Ecto neural progenitor cell (in vitro differentiated cells): ENCODE results near the gene HPCAL4.

Experiments
- DNase-seq: peaks from one replicate; pipeline ENCODE4 v3.0.0-alpha.2; 2018; ENCODE audit warnings: low spot score

HPCAL4 gene

DNA sequence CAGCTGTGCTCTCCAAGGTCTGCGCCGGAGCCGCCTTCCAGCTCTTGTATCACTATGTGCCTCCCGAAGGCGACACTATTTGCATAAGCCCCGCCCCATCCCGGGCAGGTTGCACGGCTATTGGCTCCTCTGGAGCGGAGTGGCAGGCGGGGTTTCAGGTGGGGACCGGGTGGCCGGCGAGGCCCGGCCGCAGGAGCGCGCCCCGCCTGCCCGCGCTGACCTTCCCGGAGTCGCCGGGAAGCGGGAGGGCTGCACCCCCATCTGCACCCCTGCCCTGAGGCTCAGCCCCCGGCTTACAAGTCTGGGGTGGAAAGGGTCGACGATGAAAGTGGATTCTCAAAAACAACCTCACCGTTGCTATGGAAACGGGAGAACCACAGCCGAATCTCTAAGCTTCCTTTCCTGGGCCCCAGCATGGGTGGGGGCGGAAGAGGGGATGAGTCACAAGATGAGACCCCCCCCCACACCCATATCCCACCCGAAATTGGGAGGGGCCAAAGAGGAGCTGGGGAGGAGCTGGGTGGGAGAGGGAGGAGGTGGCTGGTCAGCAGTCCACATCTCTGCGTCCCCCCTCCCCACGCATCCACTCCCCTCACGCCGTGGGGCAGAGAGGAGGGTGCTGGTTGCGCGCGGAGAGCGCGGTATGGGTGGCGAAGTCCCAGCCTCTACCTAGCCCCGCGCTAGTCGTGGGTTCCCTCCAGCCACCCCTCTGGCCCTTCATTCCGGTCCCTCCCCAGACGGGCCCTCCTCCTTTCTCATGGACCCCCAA, at the start of gene HPCAL4:
TSS of gene HPCAL4 (minus strand) at position 51 of the 769 bp plus-strand sequence. CDS start 6,830 bp downstream, outside the sequence.
- peak; percentile 96 for DNase-seq

GRCh38 chr1:39738622-39739366, 47.6 kb upstream of the HPCAL4 start, which contains the start of gene PPIE:
TSS of gene PPIE (plus strand) at chr1:39738882. CDS start at chr1:39738901, 19 bp downstream.
- peak; percentile 92 for DNase-seq

DNA sequence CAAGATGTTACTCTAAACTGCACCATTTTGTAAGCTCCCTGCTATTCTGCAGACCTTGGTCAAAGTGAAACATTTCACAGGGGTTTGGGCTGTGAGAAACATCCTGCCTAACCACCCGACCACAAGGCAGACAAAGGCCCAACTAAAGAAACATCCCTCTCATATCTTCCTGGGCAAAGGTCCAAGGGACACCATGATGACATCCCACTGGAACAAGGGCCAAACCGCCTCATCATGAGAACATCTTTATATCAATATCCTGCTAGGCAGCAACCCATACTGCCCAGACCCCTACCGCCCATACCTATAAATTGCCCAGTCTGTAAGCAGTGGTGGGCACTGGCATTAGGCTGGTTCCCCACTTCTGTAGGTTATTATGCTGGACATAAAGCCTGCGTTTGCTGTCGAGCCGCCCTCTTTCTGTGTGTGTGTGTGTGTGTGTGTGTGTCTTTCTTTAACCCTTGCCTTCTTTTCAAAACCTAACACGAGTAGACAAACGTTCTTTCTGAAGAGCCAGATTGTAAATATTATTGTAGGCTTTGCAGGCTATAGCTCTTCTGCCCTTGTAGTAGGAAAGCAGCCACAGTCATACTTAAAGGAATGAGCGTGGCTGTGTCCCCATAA, 46.4 kb upstream of the HPCAL4 start:
- no peak for DNase-seq

- no peak for DNase-seq
Observed at GRCh38 chr1:39735731-39736130, 44.5 kb upstream of the HPCAL4 start.

- no peak for DNase-seq
Observed at GRCh38 chr1:39733161-39733560, 41.9 kb upstream of the HPCAL4 start.

DNA sequence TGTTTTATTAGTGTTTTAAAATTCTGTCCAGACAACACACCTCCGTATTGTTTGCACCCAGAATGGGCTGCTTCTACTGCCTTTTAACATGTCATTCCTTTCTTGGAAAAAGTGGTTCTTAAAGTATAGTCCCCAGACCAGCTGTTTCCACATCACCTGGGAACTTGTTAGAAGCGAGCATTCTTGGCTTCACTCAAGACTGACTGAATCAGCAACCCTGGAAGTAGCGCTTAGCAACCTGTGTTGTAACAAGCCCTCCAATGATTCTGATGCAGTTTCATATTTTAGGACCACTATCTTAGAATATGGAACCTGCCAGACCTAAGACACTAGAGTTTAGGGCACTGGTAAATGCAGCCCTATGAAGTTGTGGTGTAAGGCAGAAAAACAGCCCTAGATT, 41.5 kb upstream of the HPCAL4 start:
- no peak for DNase-seq

DNA sequence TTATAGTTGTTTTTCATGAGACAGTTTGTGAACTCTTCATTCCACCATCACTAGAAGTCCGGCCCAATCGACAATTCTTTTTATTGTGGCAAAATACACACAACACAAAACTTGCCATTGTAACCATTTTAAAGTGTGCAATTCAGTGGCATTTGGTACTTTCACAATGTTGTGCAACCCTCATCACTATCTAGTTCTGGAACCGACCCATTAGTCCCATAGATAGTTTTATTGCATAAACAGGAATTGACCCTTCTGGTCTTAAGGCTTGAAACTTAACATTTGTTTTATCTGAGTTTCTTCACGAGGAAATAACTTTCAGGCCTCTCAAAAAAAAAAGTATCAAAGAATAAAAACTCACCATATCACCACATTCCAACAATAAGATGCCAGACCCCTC, 38.6 kb upstream of the HPCAL4 start:
- DNase-seq, result no peak

DNA sequence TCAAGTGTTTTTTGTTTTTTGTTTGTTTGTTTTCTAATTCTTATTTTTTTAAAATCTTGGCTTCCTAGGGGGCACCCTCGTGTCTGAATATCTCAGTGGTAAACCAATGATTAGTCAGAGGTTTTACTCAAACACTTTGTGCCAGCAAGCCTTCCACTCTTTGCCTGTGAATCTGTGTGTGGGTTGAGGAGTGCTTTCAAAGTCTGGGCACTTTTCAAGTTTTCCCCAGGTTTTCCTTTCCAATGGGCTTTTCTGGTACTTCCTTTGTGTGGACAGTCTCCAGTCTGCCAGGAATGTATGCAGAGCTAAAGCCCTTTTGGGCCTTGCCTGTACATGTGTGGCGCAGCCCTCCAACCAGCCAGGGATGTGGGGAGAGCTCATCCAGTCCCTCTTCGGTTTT, 37.8 kb upstream of the HPCAL4 start:
- DNase-seq, result no peak

GRCh38 chr1:39727932-39728317, 36.7 kb upstream of the HPCAL4 start:
- no peak for DNase-seq

DNA sequence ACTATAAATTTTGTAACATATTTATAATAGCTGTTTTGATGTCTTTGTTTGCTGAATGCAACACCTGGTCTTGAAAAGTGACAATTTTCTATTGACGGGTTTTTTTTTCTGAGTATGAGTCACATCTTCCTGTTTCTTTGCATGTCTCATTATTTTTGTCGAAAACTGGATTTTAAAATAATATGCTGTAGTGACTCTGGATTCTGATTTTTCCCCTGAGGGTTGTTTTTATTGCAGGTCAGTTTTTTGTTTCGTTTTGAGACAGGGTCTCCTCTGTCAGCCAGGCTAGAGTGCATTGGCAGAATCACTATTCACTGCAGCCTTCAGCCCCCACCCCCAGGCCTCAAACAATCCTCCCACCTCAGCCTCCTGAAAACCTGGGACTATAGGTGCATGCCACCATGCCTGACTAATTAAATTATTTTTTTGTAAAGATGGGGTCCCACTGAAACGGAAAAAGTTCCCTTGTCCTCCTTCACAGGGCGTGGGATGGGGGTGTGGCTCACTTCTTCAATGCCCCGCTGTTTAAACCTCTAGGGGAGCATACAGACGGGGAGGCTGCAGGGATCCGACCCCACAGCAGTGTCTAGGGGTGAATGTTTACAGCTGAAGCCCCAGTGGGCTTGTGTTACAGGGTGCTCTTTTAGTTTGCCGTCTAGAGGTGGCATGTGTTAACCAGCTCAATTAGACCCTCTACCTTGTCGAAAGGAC, 36.1 kb upstream of the HPCAL4 start:
- no peak for DNase-seq

GRCh38 chr1:39726600-39726999, 35.4 kb upstream of the HPCAL4 start:
- DNase-seq, result no peak

GRCh38 chr1:39722495-39722894, 31.3 kb upstream of the HPCAL4 start:
- DNase-seq, result no peak

DNA sequence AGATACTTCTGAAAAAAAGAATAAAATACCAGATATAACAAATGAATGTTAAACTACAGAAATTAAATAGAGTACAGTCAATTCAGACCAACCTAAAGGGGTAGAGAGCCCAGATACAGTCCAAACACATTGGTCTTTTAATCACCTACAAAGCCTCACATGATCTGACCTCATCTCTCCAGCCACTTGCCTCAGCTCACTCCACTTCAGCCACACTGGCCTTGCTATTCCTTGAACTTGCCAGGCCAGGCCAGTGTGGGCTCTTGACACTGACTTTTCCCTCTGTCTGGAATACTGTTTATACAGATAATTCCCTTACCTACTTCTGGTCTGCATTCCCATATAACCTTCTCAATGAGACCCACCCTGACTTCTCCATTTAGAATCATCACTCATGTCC, 30.4 kb upstream of the HPCAL4 start:
- DNase-seq, result no peak

- DNase-seq, result no peak
Observed at GRCh38 chr1:39720094-39720999, 29.1 kb upstream of the HPCAL4 start.

DNA sequence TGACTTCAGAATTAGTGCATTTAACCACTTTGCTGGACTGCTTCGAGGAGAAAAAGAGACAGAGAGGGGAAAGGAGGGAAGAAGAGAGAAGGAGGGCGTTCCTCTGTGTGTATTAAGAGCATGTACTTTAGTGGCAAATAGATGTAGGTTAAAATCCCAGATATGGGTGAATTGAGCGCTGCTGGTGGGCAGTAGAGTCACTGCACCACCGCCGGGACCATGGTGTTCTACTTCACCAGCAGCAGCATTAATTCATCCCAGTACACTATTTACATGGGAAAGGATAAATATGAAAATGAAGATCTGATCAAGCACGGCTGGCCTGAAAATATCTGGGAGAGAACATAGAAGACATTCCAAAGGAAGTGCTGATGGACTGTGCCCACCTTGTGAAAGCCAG, 26.6 kb upstream of the HPCAL4 start:
- no peak for DNase-seq

DNA sequence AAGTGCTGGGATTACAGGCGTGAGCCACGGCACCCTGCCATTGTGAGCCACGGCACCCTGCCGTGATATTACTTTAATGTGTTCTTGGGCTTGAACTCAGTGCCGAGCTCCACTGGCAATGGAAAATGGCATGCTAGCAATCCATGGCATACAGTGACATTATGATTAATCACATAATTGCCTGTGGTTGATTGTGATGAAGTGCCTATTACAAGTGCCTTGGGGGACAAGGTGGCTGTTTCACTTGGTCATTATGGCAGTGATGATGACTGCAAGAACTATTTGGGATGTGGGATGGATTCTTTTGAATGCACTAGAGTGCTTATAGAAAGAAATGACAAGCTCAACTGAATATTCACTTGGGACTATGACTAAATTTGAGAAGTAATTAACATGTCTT, 22.3 kb upstream of the HPCAL4 start:
- no peak for DNase-seq

GRCh38 chr1:39711966-39712340, 20.7 kb upstream of the HPCAL4 start:
- no peak for DNase-seq

DNA sequence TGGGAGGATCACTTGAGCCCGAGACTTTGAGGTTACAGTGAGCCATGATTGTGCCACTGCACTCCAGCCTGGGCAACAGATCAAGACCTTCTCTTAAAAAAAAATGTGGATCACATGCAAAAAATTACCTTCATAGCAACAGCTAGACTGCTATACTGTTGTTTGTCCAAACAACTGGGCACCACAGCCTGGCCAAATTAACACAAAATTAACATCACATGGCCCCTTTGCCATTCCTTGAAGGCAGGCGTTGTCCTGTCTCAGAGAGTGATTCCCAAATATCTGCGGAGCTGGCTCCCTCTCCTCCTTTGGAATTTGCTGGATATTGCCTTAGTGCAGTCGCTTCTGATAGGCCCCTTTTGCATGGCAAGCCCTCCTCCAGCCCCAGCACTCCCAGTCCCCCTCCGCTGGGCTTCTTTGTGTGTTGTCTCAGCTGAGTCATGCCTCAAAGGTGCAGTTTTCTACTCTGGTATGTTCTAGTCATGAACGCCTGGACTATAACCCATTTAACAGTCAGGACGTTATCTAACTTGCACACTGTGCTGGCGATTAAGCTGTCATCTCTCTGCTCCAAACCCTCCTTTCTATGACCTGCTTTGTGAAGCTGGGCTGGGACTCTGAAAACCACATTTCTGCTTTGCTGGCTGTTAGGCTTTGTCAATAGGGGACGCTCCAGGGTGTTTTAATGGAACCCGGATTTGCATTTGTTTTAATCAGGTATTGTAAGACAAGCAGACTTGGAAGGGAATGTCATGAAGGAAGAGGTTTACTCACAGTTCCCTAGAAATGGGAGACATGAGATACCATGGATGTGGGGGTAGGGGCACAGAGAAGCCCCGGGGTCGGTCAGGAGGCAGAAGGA, 20.1 kb upstream of the HPCAL4 start:
- DNase-seq, result no peak

GRCh38 chr1:39707506-39707905, 16.3 kb upstream of the HPCAL4 start:
- DNase-seq, result no peak

DNA sequence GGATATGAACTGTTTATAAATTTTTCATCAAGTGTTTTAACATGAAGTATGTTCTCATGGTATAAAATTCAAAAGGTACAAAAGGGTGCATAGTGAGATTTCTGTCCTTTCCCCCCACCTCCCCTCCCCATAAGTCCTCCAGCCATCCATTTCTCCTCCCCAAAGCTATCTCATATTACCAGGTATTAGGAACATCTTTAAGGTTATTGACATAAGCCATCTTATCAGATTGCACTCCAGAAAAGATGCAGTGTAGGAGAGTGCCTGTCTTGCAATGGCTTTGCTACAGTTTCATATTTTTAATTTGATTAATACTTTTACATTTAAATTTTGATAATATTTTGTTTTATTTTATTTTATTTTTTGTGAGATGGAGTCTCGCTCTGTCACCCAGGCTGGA, 13.5 kb upstream of the HPCAL4 start:
- no peak for DNase-seq
